Stimulated activated CD4-positive, alpha-beta T cell treated with anti-CD3 and anti-CD28 coated beads, Interleukin-12 subunit alpha, Interleukin-12 subunit beta, amount 100 ng/mL, for 48 hours (primary cell): Measurements from ENCODE around the gene GIGYF2.

Source experiments
- DNase-seq, 3 donors: peaks; one replicate each; pipeline ENCODE4 v3.0.0-alpha.2; 2020; ENCODE audit warnings: low read depth in 2 of 3, low spot score in 1 of 3

Gene GIGYF2

GRCh38 chr2:232878855-232879617 is 181.9 kb downstream of the GIGYF2 start:
- no peak for DNase-seq

- no peak for DNase-seq
Observed at GRCh38 chr2:232879618-232880494, 182.7 kb downstream of the GIGYF2 start.

GRCh38 chr2:232880764-232881351 is 183.7 kb downstream of the GIGYF2 start:
- no peak for DNase-seq

GRCh38 chr2:232882085-232882484 is 185.0 kb downstream of the GIGYF2 start:
- no peak for DNase-seq

GRCh38 chr2:232882505-232883115 is 185.5 kb downstream of the GIGYF2 start:
- DNase-seq, result no peak

- no peak for DNase-seq
Observed at GRCh38 chr2:232883116-232883721, 186.1 kb downstream of the GIGYF2 start.

- DNase-seq, result no peak
Observed at GRCh38 chr2:232884001-232884421, 186.9 kb downstream of the GIGYF2 start.

- no peak for DNase-seq
Observed at GRCh38 chr2:232884549-232885263, 187.6 kb downstream of the GIGYF2 start.

GRCh38 chr2:232885264-232885961 is 188.3 kb downstream of the GIGYF2 start:
- no peak for DNase-seq

- no peak for DNase-seq
Observed at GRCh38 chr2:232886176-232886575, 189.0 kb downstream of the GIGYF2 start.

GRCh38 chr2:232886632-232887031 is 189.5 kb downstream of the GIGYF2 start:
- no peak for DNase-seq

GRCh38 chr2:232887171-232887850 is 190.2 kb downstream of the GIGYF2 start:
- DNase-seq, result no peak

GRCh38 chr2:232888099-232888836 is 191.1 kb downstream of the GIGYF2 start:
- DNase-seq, result no peak

GRCh38 chr2:232888839-232889529 is 191.9 kb downstream of the GIGYF2 start:
- no peak for DNase-seq

- DNase-seq, result no peak
Observed at GRCh38 chr2:232889876-232890401, 192.8 kb downstream of the GIGYF2 start.

- no peak for DNase-seq
Observed at GRCh38 chr2:232890536-232890895, 193.4 kb downstream of the GIGYF2 start.

GRCh38 chr2:232890896-232891601 is 193.9 kb downstream of the GIGYF2 start:
- no peak for DNase-seq
